ENCODE measurements around the gene PIP5K1C. TPM values are rescaled to one million over a fixed set of nuclear protein-coding genes. Genes with fewer than 3 reads are reported as not detected.

The PIP5K1C gene
- total and polyA plus RNA-seq, 10 of the 15 experiments (the other 5 are each of a cell fraction or from before 2014, with no cell fraction given) = 0.39 to 19.6 (median 5.3) TPM

GRCh38 chr19:3663838-3664237 is 36.4 kb downstream of the PIP5K1C start (continued):
- no peak for TF ChIP-seq CTCF (IDR thresholded peaks at IDR 0.05 in 2 of 3, conservative IDR thresholded peaks at IDR 0.05 in 1 of 3; ENCODE audit: control insufficient read depth in 2 of 3, extremely low read depth in 1 of 3, insufficient read depth in 1 of 3, low read depth in 3 of 3, low read length in 3 of 3)
- TF ChIP-seq TCF12 (IDR thresholded peaks at IDR 0.05; ENCODE audit: low read depth, low read length) = no peak
- TF ChIP-seq, protein P1, sequence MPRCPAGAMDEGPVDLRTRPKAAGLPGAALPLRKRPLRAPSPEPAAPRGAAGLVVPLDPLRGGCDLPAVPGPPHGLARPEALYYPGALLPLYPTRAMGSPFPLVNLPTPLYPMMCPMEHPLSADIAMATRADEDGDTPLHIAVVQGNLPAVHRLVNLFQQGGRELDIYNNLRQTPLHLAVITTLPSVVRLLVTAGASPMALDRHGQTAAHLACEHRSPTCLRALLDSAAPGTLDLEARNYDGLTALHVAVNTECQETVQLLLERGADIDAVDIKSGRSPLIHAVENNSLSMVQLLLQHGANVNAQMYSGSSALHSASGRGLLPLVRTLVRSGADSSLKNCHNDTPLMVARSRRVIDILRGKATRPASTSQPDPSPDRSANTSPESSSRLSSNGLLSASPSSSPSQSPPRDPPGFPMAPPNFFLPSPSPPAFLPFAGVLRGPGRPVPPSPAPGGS (IDR thresholded peaks at IDR 0.05; ENCODE audit: borderline replicate concordance, insufficient read depth, low read depth, low read length, poor library complexity, severe bottlenecking) = no peak
- no peak for TF ChIP-seq SPI1 (IDR thresholded peaks at IDR 0.05; ENCODE audit: borderline replicate concordance, insufficient read depth, low read depth, low read length)

GRCh38 chr19:3661284-3662238 is 38.7 kb downstream of the PIP5K1C start:
- FAIRE-seq (no peak), ATAC-seq (no peak), DNase-seq (ENCODE audit: low read depth, low spot score) (no peak)
- ChIA-PET CTCF (interaction anchor here (1.3 to 2.6 kb wide), 4 partner anchors 39 to 95 kb away, joined by 3 to 8 read pairs (median 6); partner anchors contain the start of gene PIP5K1C), RAD21 (ENCODE audit: unreplicated experiment) (no interaction called here), POLR2A (no interaction called here), SMC1A (ENCODE audit: uncharacterized antibody, unreplicated experiment) (no interaction called here)
- 88% methylated on average over 34 of the region's 34 CpGs for WGBS (ENCODE audit: insufficient coverage, insufficient replicate concordance, low lambda C conversion rate, missing lambda C conversion rate)
- H3K36me3 ChIP-seq (ENCODE audit: control insufficient read depth in 2 of 2, insufficient read depth in 2 of 2, low read length in 1 of 2) = peaks cover 3 to 8% of the 10 kb centered on the region in 2 experiments; a peak in 3 of 4 replicates
- H3K4me3 ChIP-seq = no peak overlapping the region
- H3K27ac ChIP-seq (ENCODE audit: control insufficient read depth, insufficient read depth) = no peak overlapping the region
- BruUV-seq (replicated peaks) = no TSS peak
- H3K9me3 ChIP-seq (replicated peaks; ENCODE audit: control insufficient read depth, insufficient read depth, low read length) = no peaks in the 10 kb centered on the region; the same call in 2 of the 3 replicates
- intact Hi-C loops (cut with micrococcal nuclease; ENCODE audit: unreplicated experiment) = no loop called here
- in situ Hi-C loops (cut with MboI) = loop anchor here (5.0 to 10.0 kb wide), 2 partner anchors 41 to 543 kb away; partner anchors contain the start of gene PIP5K1C
- no peaks in the 10 kb centered on the region for H4K20me1 ChIP-seq (ENCODE audit: control insufficient read depth, insufficient read depth)
- H3K27me3 ChIP-seq (replicated peaks in 1 of 2; ENCODE audit: control insufficient read depth in 2 of 2, insufficient read depth in 2 of 2, low read length in 1 of 2) = no peaks in the 10 kb centered on the region
- no peak overlapping the region for H3K9ac ChIP-seq (ENCODE audit: control insufficient read depth, insufficient read depth, low read length)
- peaks cover 11% of the 10 kb centered on the region for H3K4me1 ChIP-seq (ENCODE audit: control insufficient read depth, insufficient read depth, low read length)
- H2AFZ ChIP-seq (ENCODE audit: control insufficient read depth, low read depth, low read length) = no peak overlapping the region
- no peaks in the 10 kb centered on the region for H3K79me2 ChIP-seq (ENCODE audit: control insufficient read depth, insufficient read depth, low read length)
- no peak overlapping the region for H3K4me2 ChIP-seq (ENCODE audit: control insufficient read depth, insufficient read depth)
- TF ChIP-seq ASH2L (IDR thresholded peaks at IDR 0.05; ENCODE audit: borderline replicate concordance, low read depth) = no peak
- no peak for TF ChIP-seq NR2C2 (IDR thresholded peaks at IDR 0.05; ENCODE audit: borderline replicate concordance, control insufficient read depth, insufficient read length, low read depth)
- TF ChIP-seq, protein P2, sequence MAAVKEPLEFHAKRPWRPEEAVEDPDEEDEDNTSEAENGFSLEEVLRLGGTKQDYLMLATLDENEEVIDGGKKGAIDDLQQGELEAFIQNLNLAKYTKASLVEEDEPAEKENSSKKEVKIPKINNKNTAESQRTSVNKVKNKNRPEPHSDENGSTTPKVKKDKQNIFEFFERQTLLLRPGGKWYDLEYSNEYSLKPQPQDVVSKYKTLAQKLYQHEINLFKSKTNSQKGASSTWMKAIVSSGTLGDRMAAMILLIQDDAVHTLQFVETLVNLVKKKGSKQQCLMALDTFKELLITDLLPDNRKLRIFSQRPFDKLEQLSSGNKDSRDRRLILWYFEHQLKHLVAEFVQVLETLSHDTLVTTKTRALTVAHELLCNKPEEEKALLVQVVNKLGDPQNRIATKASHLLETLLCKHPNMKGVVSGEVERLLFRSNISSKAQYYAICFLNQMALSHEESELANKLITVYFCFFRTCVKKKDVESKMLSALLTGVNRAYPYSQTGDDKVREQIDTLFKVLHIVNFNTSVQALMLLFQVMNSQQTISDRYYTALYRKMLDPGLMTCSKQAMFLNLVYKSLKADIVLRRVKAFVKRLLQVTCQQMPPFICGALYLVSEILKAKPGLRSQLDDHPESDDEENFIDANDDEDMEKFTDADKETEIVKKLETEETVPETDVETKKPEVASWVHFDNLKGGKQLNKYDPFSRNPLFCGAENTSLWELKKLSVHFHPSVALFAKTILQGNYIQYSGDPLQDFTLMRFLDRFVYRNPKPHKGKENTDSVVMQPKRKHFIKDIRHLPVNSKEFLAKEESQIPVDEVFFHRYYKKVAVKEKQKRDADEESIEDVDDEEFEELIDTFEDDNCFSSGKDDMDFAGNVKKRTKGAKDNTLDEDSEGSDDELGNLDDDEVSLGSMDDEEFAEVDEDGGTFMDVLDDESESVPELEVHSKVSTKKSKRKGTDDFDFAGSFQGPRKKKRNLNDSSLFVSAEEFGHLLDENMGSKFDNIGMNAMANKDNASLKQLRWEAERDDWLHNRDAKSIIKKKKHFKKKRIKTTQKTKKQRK (IDR thresholded peaks at IDR 0.05; ENCODE audit: low read depth, low read length) = no peak
- TF ChIP-seq SMARCA5 (IDR thresholded peaks at IDR 0.05) = no peak
- TF ChIP-seq, protein P3, sequence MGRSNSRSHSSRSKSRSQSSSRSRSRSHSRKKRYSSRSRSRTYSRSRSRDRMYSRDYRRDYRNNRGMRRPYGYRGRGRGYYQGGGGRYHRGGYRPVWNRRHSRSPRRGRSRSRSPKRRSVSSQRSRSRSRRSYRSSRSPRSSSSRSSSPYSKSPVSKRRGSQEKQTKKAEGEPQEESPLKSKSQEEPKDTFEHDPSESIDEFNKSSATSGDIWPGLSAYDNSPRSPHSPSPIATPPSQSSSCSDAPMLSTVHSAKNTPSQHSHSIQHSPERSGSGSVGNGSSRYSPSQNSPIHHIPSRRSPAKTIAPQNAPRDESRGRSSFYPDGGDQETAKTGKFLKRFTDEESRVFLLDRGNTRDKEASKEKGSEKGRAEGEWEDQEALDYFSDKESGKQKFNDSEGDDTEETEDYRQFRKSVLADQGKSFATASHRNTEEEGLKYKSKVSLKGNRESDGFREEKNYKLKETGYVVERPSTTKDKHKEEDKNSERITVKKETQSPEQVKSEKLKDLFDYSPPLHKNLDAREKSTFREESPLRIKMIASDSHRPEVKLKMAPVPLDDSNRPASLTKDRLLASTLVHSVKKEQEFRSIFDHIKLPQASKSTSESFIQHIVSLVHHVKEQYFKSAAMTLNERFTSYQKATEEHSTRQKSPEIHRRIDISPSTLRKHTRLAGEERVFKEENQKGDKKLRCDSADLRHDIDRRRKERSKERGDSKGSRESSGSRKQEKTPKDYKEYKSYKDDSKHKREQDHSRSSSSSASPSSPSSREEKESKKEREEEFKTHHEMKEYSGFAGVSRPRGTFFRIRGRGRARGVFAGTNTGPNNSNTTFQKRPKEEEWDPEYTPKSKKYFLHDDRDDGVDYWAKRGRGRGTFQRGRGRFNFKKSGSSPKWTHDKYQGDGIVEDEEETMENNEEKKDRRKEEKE (IDR thresholded peaks at IDR 0.05) = no peak
- TF ChIP-seq CHD1 (IDR thresholded peaks at IDR 0.05; ENCODE audit: low read depth, low read length) = no peak
